ENCODE measurements around the gene MAB21L4. TPM values are rescaled to one million over a fixed set of nuclear protein-coding genes. Genes with fewer than 3 reads are reported as not detected.

The MAB21L4 gene
- total RNA-seq, 1 experiment from 2014 or later, result not detected

DNA sequence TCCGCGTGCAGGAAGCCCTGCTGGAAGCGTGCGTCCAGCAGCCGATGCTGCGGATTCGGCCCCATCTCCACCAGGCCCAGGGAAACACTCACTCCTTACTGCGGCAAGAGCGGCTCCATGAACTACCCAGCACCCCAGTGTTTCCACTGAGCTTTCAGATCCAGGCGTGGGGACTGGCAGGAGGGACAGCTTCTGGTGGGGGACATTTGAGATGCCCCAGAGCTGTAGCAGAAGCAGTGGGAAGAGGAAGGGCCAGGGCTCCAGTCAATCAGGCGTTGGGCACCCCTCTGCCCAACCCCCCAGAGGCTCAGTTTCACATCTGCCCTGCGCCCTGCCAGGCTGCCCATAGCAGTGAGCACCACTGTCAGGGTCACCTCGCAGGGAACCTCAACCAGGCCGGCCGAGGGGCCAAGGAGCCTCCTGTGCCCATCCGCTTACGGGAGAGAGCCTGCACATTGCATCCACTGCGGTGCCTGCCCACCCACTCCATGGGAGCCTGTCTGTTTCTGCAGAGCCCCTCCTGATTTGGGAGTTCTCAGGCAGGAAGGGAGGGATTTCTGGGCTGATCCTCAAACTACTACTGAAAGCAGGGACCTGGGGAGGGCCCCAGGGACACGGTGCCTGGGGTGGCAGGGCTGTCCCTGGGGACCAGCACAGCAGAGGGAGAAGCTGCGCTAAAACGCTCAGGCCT is 22.7 kb downstream of the MAB21L4 start:
- Histone ChIP-seq H3K4me1 (ENCODE audit: control insufficient read depth in 1 of 2, insufficient read depth in 2 of 2, low read length in 2 of 2) (no peaks in the 10 kb centered on the region), H3K4me2 (ENCODE audit: low read length) (no peak overlapping the region), H4K20me1 (ENCODE audit: insufficient read depth) (no peaks in the 10 kb centered on the region), H3K4me3 (replicated peaks in 1 of 2; ENCODE audit: low read depth in 1 of 2, low read length in 2 of 2) (no peak overlapping the region), H3K9ac (ENCODE audit: low read length) (no peak overlapping the region), H3K27me3 (ENCODE audit: insufficient read depth, low read length) (no peaks in the 10 kb centered on the region), H3K79me2 (ENCODE audit: insufficient read depth, low read length) (no peaks in the 10 kb centered on the region), H3K36me3 (ENCODE audit: control insufficient read depth in 1 of 2, insufficient read depth in 2 of 2, low read length in 2 of 2) (no peaks in the 10 kb centered on the region), H3K9me2 (ENCODE audit: insufficient read depth) (no peaks in the 10 kb centered on the region), H3K27ac (ENCODE audit: low read depth, low read length) (no peak overlapping the region), H3K9me3 (ENCODE audit: control insufficient read depth in 1 of 2, insufficient read depth in 1 of 2, low read depth in 1 of 2, low read length in 2 of 2) (no peaks in the 10 kb centered on the region), H2AFZ (ENCODE audit: low read depth, low read length, poor library complexity, severe bottlenecking) (no peak overlapping the region)
- ATAC-seq (no peak), DNase-seq (ENCODE audit: low read depth, low spot score) (no peak)
- TF ChIP-seq SRF (IDR thresholded peaks at IDR 0.05; ENCODE audit: low read depth) (no peak), JUND (IDR thresholded peaks at IDR 0.05) (no peak), EGR1 (IDR thresholded peaks at IDR 0.05; ENCODE audit: low read depth) (no peak), EZH2 (IDR thresholded peaks at IDR 0.05) (no peak), TCF7L2 (IDR thresholded peaks at IDR 0.05; ENCODE audit: borderline replicate concordance, extremely low read depth, insufficient read depth, insufficient read length) (no peak), SP1 (IDR thresholded peaks at IDR 0.05; ENCODE audit: low read depth) (no peak), EZH2phosphoT487 (IDR thresholded peaks at IDR 0.05; ENCODE audit: borderline replicate concordance) (no peak), ZNF274 (IDR thresholded peaks at IDR 0.05; ENCODE audit: low read depth, low read length) (no peak), FOSL1 (IDR thresholded peaks at IDR 0.05; ENCODE audit: low read depth) (no peak), POLR2A (IDR thresholded peaks at IDR 0.05; ENCODE audit: borderline replicate concordance, extremely low read depth, insufficient read depth, insufficient read length) (no peak), SIN3A (IDR thresholded peaks at IDR 0.05; ENCODE audit: low read depth) (no peak), POLR2AphosphoS5 (IDR thresholded peaks at IDR 0.05; ENCODE audit: low read depth, low read length) (no peak), ELF1 (IDR thresholded peaks at IDR 0.05; ENCODE audit: borderline replicate concordance, low read depth) (no peak)
- TF ChIP-seq, protein P1, sequence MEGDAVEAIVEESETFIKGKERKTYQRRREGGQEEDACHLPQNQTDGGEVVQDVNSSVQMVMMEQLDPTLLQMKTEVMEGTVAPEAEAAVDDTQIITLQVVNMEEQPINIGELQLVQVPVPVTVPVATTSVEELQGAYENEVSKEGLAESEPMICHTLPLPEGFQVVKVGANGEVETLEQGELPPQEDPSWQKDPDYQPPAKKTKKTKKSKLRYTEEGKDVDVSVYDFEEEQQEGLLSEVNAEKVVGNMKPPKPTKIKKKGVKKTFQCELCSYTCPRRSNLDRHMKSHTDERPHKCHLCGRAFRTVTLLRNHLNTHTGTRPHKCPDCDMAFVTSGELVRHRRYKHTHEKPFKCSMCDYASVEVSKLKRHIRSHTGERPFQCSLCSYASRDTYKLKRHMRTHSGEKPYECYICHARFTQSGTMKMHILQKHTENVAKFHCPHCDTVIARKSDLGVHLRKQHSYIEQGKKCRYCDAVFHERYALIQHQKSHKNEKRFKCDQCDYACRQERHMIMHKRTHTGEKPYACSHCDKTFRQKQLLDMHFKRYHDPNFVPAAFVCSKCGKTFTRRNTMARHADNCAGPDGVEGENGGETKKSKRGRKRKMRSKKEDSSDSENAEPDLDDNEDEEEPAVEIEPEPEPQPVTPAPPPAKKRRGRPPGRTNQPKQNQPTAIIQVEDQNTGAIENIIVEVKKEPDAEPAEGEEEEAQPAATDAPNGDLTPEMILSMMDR (IDR thresholded peaks at IDR 0.05 in 2 of 3, conservative IDR thresholded peaks at IDR 0.05 in 1 of 3; ENCODE audit: borderline replicate concordance in 1 of 3, insufficient read depth in 1 of 3, low read depth in 2 of 3, low read length in 2 of 3), result no peak
- TF ChIP-seq, protein P2, sequence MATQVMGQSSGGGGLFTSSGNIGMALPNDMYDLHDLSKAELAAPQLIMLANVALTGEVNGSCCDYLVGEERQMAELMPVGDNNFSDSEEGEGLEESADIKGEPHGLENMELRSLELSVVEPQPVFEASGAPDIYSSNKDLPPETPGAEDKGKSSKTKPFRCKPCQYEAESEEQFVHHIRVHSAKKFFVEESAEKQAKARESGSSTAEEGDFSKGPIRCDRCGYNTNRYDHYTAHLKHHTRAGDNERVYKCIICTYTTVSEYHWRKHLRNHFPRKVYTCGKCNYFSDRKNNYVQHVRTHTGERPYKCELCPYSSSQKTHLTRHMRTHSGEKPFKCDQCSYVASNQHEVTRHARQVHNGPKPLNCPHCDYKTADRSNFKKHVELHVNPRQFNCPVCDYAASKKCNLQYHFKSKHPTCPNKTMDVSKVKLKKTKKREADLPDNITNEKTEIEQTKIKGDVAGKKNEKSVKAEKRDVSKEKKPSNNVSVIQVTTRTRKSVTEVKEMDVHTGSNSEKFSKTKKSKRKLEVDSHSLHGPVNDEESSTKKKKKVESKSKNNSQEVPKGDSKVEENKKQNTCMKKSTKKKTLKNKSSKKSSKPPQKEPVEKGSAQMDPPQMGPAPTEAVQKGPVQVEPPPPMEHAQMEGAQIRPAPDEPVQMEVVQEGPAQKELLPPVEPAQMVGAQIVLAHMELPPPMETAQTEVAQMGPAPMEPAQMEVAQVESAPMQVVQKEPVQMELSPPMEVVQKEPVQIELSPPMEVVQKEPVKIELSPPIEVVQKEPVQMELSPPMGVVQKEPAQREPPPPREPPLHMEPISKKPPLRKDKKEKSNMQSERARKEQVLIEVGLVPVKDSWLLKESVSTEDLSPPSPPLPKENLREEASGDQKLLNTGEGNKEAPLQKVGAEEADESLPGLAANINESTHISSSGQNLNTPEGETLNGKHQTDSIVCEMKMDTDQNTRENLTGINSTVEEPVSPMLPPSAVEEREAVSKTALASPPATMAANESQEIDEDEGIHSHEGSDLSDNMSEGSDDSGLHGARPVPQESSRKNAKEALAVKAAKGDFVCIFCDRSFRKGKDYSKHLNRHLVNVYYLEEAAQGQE (IDR thresholded peaks at IDR 0.05; ENCODE audit: low read depth), result no peak
- intact Hi-C loops (cut with micrococcal nuclease), result no loop called here
- ChIA-PET CTCF (no interaction called here), POLR2A (no interaction called here), RAD21 (ENCODE audit: low non-redundant PET in 1 of 2, low total read pairs in 2 of 2, uncharacterized antibody in 2 of 2, unreplicated experiment in 2 of 2) (no interaction called here)
- BruUV-seq (replicated peaks), result no TSS peak
